HepG2 (cell line): ENCODE measurements around the gene TMEM97.

Source experiments
- IRF9 ChIP-seq: sonication (generic); formaldehyde crosslinking; IDR thresholded peaks from 2 replicates; pipeline ENCODE4 v1.8.0; 2022; ENCODE audit warnings: missing genetic modification reagents, mild to moderate bottlenecking, borderline replicate concordance
- ZFX ChIP-seq: sonication (generic); formaldehyde crosslinking; IDR thresholded peaks from 2 replicates; pipeline ENCODE4 v1.4.0; 2020; ENCODE audit warnings: mild to moderate bottlenecking, low read depth, missing genetic modification reagents, moderate library complexity

- TF ChIP-seq ZFX (CRISPR knock-in tag): no peak
- TF ChIP-seq IRF9 (CRISPR knock-in tag): no peak
Observed at GRCh38 chr17:28290703-28291102, 28.3 kb upstream of the TMEM97 start.
